ENCODE results near the gene AGA.

DNA sequence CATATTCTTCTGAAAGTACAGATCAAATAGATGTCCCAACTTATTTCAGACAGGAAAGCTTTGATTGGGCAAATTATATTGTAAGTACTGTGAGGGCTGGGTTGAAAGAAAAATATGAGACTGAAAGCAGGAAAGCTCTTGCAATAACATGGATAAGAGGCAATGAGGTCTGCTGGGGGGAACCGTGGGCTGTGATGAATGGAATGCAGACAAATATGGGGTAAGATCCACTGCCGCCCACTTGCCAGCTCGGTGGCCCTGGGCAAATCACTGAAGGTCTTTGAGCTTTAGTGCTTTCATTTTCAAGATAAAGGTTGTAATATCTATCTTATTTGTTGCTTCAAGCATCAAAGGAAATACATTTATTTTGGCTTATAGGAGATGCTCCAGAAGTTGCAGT, 51.0 kb downstream of the AGA start:
- TF ChIP-seq, protein P1, sequence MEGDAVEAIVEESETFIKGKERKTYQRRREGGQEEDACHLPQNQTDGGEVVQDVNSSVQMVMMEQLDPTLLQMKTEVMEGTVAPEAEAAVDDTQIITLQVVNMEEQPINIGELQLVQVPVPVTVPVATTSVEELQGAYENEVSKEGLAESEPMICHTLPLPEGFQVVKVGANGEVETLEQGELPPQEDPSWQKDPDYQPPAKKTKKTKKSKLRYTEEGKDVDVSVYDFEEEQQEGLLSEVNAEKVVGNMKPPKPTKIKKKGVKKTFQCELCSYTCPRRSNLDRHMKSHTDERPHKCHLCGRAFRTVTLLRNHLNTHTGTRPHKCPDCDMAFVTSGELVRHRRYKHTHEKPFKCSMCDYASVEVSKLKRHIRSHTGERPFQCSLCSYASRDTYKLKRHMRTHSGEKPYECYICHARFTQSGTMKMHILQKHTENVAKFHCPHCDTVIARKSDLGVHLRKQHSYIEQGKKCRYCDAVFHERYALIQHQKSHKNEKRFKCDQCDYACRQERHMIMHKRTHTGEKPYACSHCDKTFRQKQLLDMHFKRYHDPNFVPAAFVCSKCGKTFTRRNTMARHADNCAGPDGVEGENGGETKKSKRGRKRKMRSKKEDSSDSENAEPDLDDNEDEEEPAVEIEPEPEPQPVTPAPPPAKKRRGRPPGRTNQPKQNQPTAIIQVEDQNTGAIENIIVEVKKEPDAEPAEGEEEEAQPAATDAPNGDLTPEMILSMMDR (conservative IDR thresholded peaks at IDR 0.05; ENCODE audit: low read depth, low read length): no peak
- no peak for TF ChIP-seq EZH2 (IDR thresholded peaks at IDR 0.05; ENCODE audit: low read length, unreplicated experiment)
- TF ChIP-seq EZH2phosphoT487 (IDR thresholded peaks at IDR 0.05; ENCODE audit: borderline replicate concordance, low read length): no peak
